Right ventricle myocardium inferior (tissue), 1 donor: Measurements from ENCODE around the gene SPACA5B. TPM values are rescaled to one million over a fixed set of nuclear protein-coding genes. Genes with fewer than 3 reads are reported as not detected.
"Not testable (repeated sequence)": the region's sequence is repeated elsewhere in the genome, so short reads cannot be mapped to it uniquely, and the experiment has no call there.

Source experiments
- ATAC-seq: fragments of 200-7000 bp; cut with Tn5 transposase; one replicate; pipeline ENCODE4 v1.9.1; 2020; ENCODE audit warnings: mild to moderate bottlenecking, moderate library complexity
- DNase-seq: peaks from one replicate; pipeline ENCODE4 v3.0.0; 2021; ENCODE audit errors: missing footprints
- intact Hi-C: fragments of 100-400 bp; cut with DNase I; formaldehyde crosslinking; loops from one replicate; pipeline ENCODE4 v1.11.0; 2022
- total RNA-seq: library from RNA; stranded (reverse); fragmentation: NEBNext Ultra II Directional; extraction: Animal tissue kit (Norgen Biotek cat#: 25700); gene quantifications from one replicate; pipeline ENCODE4 v1.2.1, GENCODE V29; 2021
- donor health status: DM: no; HTN: yes; CAD: no; lungs with severe emphysema.

SPACA5B gene
- total RNA-seq, 1 donor from 2014 or later = not detected

DNA sequence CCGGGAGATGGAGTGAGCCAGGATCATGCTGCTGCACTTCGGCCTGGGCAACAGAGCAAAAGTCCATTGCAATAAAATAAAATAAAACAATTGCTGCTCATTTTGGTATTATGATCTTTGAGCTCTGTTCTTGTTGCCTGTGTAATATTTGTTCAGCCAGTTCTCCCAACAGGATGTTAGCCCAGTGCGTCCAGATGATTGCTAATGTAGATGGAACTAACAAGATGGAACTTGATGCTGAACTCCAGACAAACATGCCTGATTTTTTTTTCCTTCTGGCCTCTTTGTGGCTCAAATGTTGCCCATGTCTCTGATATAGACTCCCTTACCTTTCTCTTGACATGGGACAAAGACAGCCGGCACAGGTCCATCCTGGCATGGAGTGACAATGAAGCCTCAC lies 50.4 kb downstream of the SPACA5B start:
- no peak for ATAC-seq
- DNase-seq = no peak
- intact Hi-C loops = no loop called here

DNA sequence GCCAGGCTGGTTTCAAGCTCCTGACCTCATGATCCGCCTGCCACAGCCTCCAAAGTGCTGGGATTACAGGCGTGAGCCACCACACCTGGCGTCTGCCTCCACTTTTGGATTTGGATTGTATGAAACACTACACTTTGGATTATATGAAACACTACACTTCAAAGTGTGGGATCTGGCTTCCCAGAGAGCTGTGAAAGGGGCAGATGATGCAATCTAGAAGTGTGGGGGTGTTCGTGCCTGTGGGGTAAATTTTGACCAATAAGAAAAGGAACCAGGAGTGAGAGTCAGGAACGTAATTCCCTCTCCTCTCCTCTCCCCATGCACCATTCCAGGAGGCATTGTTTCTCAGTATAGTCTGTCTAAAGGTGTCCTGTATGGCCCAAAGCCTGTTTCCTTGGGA lies 51.5 kb downstream of the SPACA5B start:
- intact Hi-C loops, ATAC-seq, DNase-seq: not testable (repeated sequence)

Other genes starting within 250 kb of the SPACA5B start
- gene ZNF182, start 126.6 kb upstream of the SPACA5B start, total RNA-seq = 3.5 TPM
- not detected for gene SPACA5, start 123.6 kb upstream of the SPACA5B start, total RNA-seq
- 2.4 TPM for gene ZNF630, start 59.0 kb upstream of the SPACA5B start, total RNA-seq
- not detected for gene SSX5, start 66.2 kb downstream of the SPACA5B start, total RNA-seq
- not detected for gene SSX1, start 124.8 kb downstream of the SPACA5B start, total RNA-seq
- gene SSX3, start 226.1 kb downstream of the SPACA5B start, total RNA-seq = not detected